ENCODE data around the gene FAM153A. TPM values are rescaled to one million over a fixed set of nuclear protein-coding genes. Genes with fewer than 3 reads are reported as not detected.
"Not testable (repeated sequence)": the region's sequence is repeated elsewhere in the genome, so short reads cannot be mapped to it uniquely, and the experiment has no call there.

The FAM153A gene
- total RNA-seq, result 1.0 TPM

DNA sequence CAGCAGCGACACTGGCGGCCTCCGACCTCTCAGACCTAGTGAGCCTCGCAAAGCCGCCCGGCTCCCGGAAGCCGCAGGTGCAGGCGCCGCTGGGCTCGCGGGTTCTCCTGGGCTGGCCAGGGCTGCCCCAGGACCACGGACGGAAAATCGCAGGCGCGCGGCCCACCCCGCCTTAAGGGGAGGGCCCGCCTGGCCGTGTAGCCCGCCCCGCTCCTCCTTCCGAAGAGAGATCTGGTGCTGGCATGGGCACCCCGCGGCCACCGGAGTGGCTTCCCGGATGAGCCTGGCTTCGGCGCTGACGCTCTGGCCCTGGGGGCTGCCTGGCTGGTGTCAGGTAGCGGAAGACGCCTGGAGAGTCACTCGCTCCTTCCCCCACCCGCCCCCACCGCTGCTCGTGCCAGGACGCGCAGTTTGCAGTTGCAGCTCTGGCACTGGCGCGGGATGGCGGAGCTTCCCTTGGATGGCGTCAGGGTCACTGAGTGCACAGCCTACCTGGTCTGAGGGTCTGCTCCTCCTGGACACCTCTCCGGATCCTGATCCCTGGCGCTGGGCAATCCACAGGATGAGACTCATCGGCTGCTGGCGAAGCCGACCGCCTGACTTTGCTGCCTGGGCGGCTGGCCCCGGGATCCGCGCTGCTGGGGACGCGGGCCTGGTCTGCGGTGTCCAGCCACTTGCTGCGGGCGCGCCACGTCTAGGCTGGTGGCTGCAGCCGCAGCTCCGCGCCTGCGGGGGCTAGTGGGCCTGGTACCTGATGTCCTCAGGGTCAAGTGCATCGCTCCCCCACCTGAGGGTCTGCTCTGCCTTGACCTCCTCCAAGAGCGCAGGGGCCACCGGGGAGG lies at the start of gene FAM153A:
TSS of gene FAM153A (minus strand) at position 108 of the 842 bp plus-strand sequence.
- DNase-seq, result not testable (repeated sequence)

DNA sequence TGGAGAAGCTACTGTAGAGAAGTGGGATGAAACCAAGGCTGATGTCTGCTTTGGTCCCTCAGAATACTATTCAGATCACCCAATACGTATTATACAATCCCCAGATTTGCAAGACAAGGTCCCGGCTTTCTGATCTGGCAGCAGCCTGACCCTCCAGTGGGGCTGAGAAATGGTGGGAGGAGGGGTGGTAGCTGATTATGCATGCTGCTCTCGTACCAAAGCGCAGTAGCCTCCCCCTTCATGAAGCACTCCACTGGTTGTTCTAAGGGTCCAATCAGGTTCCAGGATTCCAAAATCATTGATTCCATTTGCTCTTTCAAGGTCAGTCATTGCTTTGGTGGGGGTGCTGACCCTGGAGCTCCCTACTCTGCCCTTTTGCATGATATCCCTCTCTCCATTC lies 49.6 kb upstream of the FAM153A start:
- DNase-seq, result not testable (repeated sequence)

DNA sequence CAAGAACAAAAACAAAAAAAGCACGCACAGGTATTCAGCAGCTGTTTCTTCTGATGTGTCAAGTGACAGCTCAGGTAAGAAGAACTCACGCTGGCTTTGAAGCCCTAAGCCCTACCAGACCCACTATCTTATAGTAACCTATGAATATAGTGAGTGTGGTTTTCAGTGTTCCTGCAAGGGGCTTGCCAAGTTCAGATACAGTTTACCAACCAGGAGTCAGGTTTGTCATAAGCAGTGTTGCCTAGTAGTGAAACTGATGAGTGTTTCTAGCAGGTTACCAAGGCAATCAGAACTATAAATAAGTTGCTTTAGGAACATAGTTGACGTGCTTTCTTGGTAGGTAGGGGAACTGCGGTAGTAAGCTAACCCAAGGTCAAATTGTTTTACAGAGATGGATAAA lies 43.4 kb upstream of the FAM153A start:
- not testable (repeated sequence) for DNase-seq

DNA sequence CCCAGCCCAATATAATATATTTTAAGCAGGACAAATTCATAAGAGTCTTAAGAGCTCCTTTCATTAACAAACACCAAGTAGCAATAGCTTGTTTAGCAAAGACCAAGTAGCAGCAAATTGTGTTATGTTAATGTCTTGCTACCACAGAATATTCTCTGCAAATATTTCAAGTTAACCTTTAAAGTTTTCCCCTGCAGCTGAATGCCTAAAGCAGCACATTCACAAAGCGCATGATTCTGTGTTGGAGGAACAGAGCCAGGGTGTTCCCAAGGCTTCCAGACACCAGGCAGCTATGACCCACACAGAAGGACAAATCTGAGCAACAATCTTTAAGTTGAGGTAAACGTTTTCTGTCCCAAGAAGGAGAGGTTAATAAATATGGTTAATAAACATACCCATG lies 42.1 kb upstream of the FAM153A start:
- DNase-seq, result not testable (repeated sequence)

DNA sequence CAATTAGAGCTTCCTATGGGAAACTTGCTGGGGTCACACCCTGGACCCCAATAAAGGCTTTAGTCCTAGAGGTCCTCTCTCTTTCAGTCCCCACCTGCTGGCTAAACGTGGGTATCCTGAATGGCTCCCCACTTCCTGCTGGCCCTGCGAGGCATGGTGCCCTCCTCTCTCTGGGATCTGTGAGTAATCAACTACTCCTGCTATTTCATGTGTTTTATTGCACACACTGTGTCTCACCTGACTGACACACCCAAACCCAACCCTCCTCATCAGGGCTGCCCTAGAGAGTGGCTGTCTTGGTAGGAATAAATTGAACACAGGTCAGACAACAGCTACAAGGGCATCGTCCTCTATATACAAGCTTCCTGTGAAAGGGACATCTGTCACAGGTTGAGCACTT lies 39.8 kb upstream of the FAM153A start:
- not testable (repeated sequence) for DNase-seq

DNA sequence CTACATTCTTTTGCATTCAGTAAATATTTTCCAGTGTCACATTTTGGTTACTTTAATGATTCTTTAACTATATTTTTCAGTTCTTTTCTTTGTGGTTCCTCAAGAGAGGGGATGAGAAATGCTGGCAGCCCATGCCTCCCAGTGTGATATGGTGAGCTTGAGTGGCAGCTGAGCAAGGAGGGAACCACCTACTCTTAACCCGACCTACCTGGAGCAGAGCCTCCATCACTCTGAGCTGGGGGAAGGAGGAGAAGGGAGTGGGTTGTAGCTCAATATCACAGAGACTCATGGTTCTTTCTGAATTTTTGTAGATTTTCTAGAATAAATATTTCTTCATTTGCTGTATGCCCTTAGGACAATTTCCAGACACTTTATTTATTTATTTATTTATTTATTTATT lies 37.0 kb upstream of the FAM153A start:
- not testable (repeated sequence) for DNase-seq

DNA sequence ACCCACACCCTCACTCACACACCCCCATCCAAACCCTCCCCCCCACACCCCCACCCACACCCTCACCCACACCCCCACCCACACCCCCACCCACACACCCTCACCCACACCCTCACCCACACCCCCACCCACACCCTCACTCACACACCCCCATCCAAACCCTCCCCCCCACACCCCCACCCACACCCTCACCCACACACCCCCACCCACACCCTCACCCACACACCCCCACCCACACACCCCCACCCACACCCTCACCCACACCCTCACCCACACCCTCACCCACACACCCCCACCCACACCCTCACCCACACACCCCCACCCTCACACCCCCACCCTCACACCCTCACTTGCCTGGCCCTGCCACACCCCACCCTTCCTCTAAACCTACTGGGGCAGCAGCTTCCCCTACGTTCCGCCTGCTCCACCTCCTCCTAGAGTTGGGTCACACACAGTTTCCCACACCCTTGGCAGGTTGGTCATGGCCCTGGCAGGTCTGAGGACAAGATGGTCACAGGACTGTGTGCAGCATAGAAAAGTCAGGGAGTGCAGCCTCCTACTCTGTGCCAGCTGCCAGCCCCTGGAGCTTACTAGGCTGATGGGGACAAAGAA lies 30.2 kb upstream of the FAM153A start:
- DNase-seq, result not testable (repeated sequence)

DNA sequence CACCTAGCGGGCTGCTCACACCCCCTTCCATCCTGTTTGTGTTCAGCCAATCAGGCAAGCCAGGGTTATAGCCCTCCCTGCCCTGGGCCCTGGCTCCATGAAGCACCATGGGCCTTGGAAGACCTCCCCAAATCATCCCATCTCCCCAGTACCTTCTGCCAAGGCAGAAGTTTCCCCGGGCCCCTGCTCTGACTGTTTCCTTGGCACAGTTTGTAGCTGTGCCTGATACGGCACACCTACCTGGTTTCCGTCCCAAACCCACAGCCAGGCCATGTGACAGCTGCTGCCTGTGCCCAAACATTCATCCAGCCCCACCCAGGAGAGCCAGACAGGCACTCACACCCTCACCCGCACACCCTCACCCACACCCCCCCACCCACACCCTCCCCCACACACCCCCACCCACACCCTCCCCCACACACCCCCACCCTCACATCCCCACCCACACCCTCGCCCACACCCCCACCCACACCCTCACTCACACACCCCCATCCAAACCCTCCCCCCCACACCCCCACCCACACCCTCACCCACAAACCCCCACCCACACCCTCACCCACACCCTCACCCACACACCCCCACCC lies 29.6 kb upstream of the FAM153A start:
- not testable (repeated sequence) for DNase-seq

DNA sequence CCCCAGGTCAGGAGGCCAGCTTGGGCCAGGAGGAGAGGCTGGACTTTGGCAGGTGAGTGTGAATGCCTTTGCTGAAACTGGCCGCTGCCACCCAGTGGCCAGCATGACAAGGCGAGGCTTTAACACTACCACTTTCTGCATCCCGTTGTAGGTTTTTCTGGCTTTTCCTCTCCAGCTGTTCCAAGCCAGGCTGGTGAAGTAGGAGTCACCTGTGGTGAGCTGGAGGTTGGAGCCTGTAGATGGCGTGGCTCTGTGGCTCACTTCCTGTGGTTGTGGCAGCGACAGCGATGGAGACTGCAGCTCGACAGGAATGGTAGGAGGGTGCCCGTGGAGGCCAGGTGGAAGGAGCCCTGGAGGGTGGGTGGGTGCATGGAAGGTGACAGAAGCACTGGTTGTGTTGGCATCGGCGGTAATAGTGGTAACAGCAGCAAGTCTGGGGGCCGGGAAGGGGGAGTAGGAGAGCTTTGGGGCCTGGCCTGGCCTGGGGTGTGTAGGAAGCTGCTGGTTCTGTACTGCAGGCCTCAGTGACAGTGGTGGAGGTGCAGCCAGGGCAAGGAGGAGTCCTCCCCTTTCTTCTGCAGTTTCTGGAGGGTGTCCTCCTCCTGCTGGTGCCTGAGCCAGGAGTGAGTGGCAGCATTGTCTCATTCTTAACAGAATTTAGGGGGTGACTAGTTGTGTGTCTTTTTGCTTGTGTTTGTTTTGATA lies 26.7 kb upstream of the FAM153A start:
- DNase-seq, result not testable (repeated sequence)

DNA sequence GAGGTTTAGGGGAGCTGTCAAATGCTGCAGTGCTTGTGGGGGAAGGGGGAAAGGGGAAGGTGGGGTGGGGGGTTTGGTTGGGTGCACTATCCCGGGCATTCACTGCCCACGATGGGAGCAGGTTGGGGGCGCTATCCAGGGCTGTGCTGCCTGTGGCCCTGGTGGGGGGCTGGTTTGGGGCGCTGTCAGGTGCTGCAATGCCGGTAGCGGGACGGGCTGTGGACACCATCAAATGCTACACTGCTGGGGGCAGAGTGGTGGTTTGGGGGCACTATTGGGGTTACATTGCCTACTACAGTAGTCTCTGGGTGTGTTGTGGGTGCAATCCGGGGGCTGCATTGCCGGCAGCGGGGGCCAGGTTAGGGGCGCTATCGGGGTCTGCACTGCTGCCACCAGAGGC lies 25.7 kb upstream of the FAM153A start:
- not testable (repeated sequence) for DNase-seq

DNA sequence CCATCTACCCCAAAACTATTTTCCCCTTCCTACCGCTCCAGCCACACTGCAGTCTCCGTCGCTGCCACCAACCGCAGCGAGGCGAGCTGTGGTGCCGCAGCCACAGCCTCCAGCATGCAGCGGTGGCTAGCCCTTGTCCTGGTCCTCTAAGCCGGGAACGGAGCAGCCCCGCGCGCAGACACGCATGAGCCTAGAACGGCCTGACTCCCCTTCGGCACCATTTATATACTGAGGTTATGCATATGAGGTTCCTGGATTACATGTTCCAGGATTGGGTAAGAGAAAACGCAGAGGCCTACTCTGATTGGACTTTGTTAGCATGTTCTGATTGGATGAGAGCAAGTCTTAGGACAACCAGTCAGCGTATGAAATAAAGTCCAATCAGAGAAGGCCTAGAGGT lies 24.6 kb upstream of the FAM153A start:
- DNase-seq, result not testable (repeated sequence)

DNA sequence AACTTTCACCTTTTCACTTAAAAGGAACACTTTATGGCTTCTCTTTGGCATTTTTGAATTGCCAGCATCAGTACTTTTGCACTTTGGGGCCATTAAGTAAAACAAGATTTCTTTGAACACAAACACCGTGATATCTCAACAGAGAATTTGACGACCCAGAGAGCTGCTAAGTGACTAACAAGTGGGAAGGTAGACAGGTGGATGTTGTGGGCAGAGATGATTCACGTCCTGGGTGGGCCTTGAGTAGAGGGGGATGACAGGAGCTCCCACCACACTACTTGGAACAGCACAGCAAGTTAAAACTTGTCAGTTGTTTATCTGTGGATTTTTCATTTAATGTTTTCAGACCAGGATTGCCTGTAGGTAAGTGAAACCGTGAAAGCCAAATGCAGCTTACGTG lies 18.7 kb upstream of the FAM153A start:
- DNase-seq, result not testable (repeated sequence)

DNA sequence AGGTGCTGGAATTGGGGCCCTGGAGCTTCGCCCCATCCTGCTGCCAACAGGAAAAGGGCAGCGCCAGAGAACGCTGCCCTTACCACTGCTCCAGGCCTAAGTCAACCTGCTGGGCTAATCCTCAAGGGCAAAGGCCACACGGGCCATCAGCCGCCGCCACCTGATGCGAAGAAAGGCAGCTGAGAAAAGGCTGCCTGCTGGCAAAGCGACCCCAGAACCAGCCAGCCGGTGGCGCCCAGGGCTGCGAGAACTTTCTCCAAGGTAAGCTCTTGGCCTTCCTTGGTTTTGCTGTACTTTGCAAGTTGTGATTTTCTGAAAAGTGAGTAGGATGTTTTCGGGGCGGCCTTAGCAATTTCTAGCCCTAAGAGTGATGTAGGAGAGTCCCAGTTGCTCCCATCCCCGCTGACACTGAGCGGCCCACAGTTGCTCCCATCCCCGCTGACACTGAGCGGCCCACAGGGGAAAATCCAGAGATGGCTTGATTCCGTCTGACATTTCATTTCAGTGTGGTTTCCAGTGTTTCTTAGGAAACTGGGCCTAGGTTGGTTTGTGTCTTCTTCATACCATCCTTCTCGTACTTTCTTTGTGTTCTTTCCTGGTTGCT lies 15.6 kb upstream of the FAM153A start:
- not testable (repeated sequence) for DNase-seq

DNA sequence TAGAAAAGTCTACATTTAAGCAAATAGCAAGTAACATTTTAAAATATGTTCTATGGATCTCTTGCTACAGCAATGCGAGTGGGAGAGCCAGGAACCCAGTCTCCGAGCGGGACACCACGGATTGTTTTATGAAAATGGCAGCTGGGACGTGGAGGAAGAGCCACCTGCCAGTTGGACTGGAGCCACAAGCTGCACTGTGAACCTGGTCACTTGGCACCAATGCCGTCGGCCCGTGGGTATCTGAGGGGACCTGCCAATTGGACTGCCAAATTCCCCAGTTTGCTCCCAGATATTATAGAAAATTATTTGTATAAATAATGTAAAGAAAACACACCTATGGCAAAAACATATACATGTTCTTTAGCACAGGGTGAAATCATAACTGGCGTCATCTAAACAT lies 10.6 kb upstream of the FAM153A start:
- DNase-seq, result not testable (repeated sequence)

DNA sequence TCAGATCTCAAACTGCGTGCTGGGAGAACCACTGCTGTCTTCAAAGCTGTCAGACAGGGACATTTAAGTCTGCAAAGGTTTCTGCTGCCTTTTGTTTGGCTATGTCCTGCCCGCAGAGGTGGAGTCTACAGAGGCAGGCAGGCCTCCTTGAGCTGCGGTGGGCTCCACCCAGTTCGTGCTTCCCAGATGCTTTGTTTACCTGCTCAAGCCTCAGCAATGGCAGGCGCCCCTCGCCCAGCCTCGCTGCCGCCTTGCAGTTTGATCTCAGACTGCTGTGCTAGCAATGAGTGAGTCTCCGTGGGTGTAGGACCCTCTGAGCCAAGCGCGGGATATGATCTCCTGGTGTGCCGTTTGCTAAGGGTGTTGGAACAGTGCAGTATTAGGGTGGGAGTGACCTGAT lies 8.9 kb upstream of the FAM153A start:
- DNase-seq, result not testable (repeated sequence)

DNA sequence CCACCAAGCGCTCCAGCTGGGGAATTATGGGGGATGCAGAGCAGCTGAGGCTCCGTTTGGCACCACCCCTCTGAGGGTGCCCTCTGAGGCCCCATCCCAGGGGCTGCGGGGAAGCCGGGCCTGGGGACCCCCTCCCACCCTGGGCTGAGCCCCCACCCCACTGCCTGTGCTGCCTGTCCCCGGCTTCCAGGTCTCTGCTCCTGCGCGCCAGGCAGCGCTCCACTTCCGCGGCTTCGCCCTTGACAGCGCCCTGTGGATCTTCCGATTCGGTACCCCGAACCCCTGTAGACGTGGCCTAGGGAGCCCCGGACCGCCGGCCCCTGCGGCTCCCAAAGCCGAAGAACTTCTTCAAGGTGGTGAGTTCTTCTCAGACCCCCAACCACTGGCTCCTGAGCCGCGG lies 530 bp downstream of the FAM153A start:
- not testable (repeated sequence) for DNase-seq

DNA sequence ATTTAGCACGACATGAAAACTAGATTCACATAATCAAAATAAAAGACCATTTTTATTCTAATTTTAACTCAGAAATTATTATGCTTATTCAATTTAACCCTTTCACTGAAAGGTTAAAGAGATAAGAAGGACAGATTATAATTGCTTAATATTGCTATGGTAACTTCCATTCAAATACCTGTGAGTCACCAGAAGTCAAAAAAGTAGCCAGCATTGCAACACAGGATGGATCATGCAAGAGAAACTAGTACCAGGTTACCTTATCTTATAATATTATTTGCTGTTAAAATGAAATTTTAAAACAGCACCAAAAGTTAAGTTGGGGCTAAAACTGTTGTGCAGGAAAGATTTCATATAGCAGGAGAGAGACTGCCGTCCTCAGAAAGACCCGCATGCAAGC lies 11.5 kb downstream of the FAM153A start:
- DNase-seq, result not testable (repeated sequence)

DNA sequence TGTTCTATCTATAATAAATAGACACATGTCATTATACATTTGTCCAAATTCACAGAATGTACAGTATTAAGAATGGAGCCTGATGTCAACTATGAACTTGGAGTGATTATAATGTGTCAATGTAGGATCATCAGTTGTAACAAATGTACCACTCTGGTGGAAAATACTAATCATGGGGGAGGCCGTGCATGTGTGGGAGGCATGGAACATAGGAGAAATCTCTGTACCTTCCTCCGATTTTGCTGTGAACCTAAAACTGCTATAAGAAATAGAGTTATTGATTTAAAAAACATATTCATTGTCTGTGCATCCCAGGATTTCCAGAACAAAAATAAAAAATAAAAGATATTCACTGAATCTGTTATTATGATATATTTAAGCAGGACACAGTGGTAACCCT lies 12.1 kb downstream of the FAM153A start:
- DNase-seq, result not testable (repeated sequence)

DNA sequence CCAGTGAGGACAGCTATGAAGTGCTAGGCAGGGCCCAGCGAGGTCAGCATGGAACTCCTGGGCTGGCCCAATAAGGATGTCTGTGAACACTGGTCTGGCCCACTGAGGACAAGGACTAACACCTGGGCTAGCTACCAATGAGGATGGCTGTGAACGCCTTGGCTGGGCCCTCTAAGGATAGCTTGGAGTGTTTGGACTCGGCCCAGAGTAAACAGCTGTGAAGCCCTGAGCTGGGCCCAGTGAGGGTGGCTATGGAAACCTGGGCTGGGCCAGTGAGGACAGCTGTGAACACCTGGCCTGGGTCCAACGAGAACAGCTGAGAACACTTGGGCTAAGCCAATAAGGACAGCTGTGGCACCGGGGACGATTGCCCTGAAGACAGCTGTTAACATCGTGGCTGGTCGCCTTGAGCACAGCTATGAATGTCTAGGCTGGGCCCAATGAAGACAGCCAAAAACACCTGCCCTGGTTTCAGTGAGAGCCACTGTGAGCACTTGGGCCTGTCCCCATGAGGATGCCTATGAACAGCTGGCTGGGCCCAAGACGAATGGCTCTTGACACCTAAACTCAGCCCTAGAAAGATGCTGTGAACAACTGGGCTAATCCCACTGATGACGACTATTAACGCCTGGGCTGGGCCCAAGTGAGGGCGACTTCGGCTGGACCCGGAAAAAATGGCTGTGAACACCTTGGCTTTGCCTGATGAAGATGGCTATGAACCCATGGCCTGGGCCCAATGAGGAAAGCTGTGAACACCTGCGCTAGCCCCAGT lies 18.8 kb downstream of the FAM153A start:
- peak; percentile 56 for DNase-seq

DNA sequence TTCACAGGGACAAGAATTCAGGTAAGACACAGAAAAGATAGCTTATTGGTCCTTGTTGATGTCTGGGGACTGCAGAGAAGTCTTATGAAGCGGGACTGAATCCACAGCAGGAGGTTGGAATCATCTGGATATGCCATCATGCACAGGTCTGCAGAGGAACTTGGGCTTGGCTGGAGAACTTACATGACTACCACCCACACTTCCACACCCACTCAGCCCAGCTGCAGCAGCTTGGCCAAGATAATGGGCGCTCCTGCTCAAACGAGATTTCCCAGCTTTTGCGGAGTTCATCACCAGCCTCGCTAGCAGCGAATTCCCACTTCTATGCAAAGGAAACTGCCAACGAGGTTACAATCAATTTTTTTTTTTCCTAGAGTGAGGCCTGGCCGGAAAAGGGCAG lies 21.7 kb downstream of the FAM153A start:
- not testable (repeated sequence) for DNase-seq

DNA sequence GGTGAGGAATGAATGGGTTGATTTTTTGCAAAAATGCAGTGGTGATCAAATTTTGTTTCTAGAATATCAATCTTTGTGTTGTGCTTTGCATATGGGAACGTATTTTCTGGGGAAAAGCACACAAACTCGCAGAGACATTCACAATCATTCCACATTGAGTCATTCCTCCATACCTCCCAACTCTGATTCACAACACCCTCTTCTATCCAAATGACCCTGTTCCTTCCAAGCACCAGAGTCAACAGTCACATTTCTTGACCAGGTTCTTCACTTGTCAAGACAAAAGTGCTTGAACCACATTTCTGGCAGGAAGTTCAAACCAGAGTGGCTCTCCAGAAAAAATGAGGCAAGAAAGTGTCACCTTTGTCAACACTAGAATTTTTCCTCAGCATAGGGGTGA lies 35.3 kb downstream of the FAM153A start:
- DNase-seq, result not testable (repeated sequence)
